ENCODE data around the gene RPL39. TPM values are rescaled to one million over a fixed set of nuclear protein-coding genes. Genes with fewer than 3 reads are reported as not detected.
A peak's percentile ranks its signal among the peaks of the same experiment; 100 is the strongest.

Gene RPL39
- total RNA-seq, 2 experiments from 2014 or later = 3,712 to 3,978 TPM

GRCh38 chrX:119801253-119802221 is 10.1 kb upstream of the RPL39 start:
- Histone ChIP-seq H3K4me1 (ENCODE audit: insufficient read depth, low read length) (no peaks in the 10 kb centered on the region), H3K27me3 (ENCODE audit: control insufficient read depth in 1 of 2, insufficient read depth in 2 of 2, low read length in 2 of 2) (no peaks in the 10 kb centered on the region), H3K27ac (ENCODE audit: low read depth in 1 of 2, low read length in 2 of 2) (no peak overlapping the region), H3K36me3 (ENCODE audit: insufficient read depth, low read length) (no peaks in the 10 kb centered on the region), H3K9me3 (ENCODE audit: control insufficient read depth in 1 of 2, insufficient read depth in 1 of 2, low read length in 2 of 2) (no peaks in the 10 kb centered on the region), H3K4me3 (ENCODE audit: low read length) (no peak overlapping the region)
- no peaks in the 10 kb centered on the region for H3K27me3 Mint-ChIP-seq
- H3K4me1 Mint-ChIP-seq (ENCODE audit: low read depth) = no peaks in the 10 kb centered on the region
- intact Hi-C loops (cut with DNase I, micrococcal nuclease) = no loop called here
- H3K9me3 Mint-ChIP-seq = no peaks in the 10 kb centered on the region
- TF ChIP-seq CTCF (IDR thresholded peaks at IDR 0.05) = no peak
- H3K36me3 Mint-ChIP-seq (ENCODE audit: low read depth) = no peaks in the 10 kb centered on the region
- H3K27ac Mint-ChIP-seq = no peak overlapping the region
- H3K4me3 Mint-ChIP-seq = no peak overlapping the region
- ChIA-PET CTCF (no interaction called here), POLR2A (interaction anchor here (3.4 kb wide), 1 partner anchor 10 kb away, joined by 10 read pairs; the partner anchor contains the start of gene RPL39)
- ATAC-seq (ENCODE audit: poor library complexity) (no peak), DNase-seq (no peak)

GRCh38 chrX:119790977-119791436 is 423 bp downstream of the RPL39 start:
- no peaks in the 10 kb centered on the region for H3K9me3 ChIP-seq (ENCODE audit: control insufficient read depth in 1 of 2, insufficient read depth in 1 of 2, low read length in 2 of 2)
- DNase-seq = peak in 13 of 14 experiments; percentile 3 to 71 (median 22)
- peaks cover 32% of the 10 kb centered on the region for H3K36me3 ChIP-seq (ENCODE audit: insufficient read depth, low read length)
- peaks cover 35% of the 10 kb centered on the region for H3K4me1 ChIP-seq (ENCODE audit: insufficient read depth, low read length)
- intact Hi-C loops (cut with DNase I, micrococcal nuclease) = loop anchor here (2.0 to 5.0 kb wide), 5 partner anchors 61 to 319 kb away; partner anchors contain the start of genes UPF3B (in 2 of the 2), NDUFA1 (in 1 of the 2) and RNF113A (in 1 of the 2)
- Mint-ChIP-seq H3K36me3 (ENCODE audit: low read depth) (peaks cover 50% of the 10 kb centered on the region), H3K27ac (peak overlapping the region; percentile 98), H3K4me3 (peak overlapping the region; percentile 99), H3K27me3 (no peaks in the 10 kb centered on the region), H3K4me1 (ENCODE audit: low read depth) (peaks cover 32% of the 10 kb centered on the region), H3K9me3 (no peaks in the 10 kb centered on the region)
- peak overlapping the region; percentile 98 for H3K4me3 ChIP-seq (ENCODE audit: low read length)
- peak; percentile 26 for TF ChIP-seq CTCF (IDR thresholded peaks at IDR 0.05)
- POLR2A ChIA-PET = interaction anchor here (0.6 to 3.9 kb wide), 31 partner anchors 10 to 1444 kb away, joined by 3 to 90 read pairs (median 5); partner anchors contain the start of genes CUL4B, DOCK11, MCTS1 and NDUFA1
- no peaks in the 10 kb centered on the region for H3K27me3 ChIP-seq (ENCODE audit: control insufficient read depth in 1 of 2, insufficient read depth in 2 of 2, low read length in 2 of 2)
- CTCF ChIA-PET = interaction anchor here (1.2 to 1.9 kb wide), 3 partner anchors 62 to 97 kb away, joined by 3 to 9 read pairs (median 4); partner anchors contain the start of gene UPF3B
- peak; percentile 20 for ATAC-seq (ENCODE audit: poor library complexity)
- H3K27ac ChIP-seq (ENCODE audit: low read depth in 1 of 2, low read length in 2 of 2) = peak overlapping the region; percentile 91 to 97

GRCh38 chrX:119784747-119785446 is 6.5 kb downstream of the RPL39 start:
- Mint-ChIP-seq H3K9me3 (no peaks in the 10 kb centered on the region), H3K4me3 (no peak overlapping the region), H3K27me3 (no peaks in the 10 kb centered on the region), H3K4me1 (ENCODE audit: low read depth) (peaks cover 27% of the 10 kb centered on the region), H3K27ac (peak overlapping the region; percentile 15), H3K36me3 (ENCODE audit: low read depth) (peaks cover 51% of the 10 kb centered on the region)
- peaks cover 55% of the 10 kb centered on the region for H3K36me3 ChIP-seq (ENCODE audit: insufficient read depth, low read length)
- no peak overlapping the region for H3K4me3 ChIP-seq (ENCODE audit: low read length)
- DNase-seq (peak; percentile 15 to 70 (median 36)), ATAC-seq (ENCODE audit: poor library complexity) (peak; percentile 88)
- H3K9me3 ChIP-seq (ENCODE audit: control insufficient read depth in 1 of 2, insufficient read depth in 1 of 2, low read length in 2 of 2) = no peaks in the 10 kb centered on the region
- ChIA-PET CTCF (interaction anchor here (0.6 to 1.7 kb wide), 6 partner anchors 11 to 817 kb away, joined by 3 to 6 read pairs (median 3); partner anchors contain the start of gene SOWAHD), POLR2A (interaction anchor here (1.1 to 1.4 kb wide), 2 partner anchors 27 to 210 kb away, joined by 5 to 6 read pairs; partner anchors contain the start of genes SOWAHD and UBE2A)
- no peaks in the 10 kb centered on the region for H3K27me3 ChIP-seq (ENCODE audit: control insufficient read depth in 1 of 2, insufficient read depth in 2 of 2, low read length in 2 of 2)
- TF ChIP-seq CTCF (IDR thresholded peaks at IDR 0.05) = peak; percentile 41
- no peak overlapping the region for H3K27ac ChIP-seq (ENCODE audit: low read depth in 1 of 2, low read length in 2 of 2)
- H3K4me1 ChIP-seq (ENCODE audit: insufficient read depth, low read length) = peaks cover 28% of the 10 kb centered on the region
- intact Hi-C loops (cut with DNase I, micrococcal nuclease) = loop anchor here in 1 of 2 experiments (5.0 kb wide), 1 partner anchor 178 kb away; the partner anchor contains the start of gene NKRF

Measured in CD4-positive, alpha-beta T cell (primary cell).